Measurements from ENCODE around the gene ALOX5AP.

The ALOX5AP gene

GRCh38 chr13:30770929-30771328 is 35.6 kb downstream of the ALOX5AP start:
- no peak for DNase-seq

GRCh38 chr13:30773561-30773960 is 38.2 kb downstream of the ALOX5AP start:
- DNase-seq = no peak

- DNase-seq = no peak
Observed at GRCh38 chr13:30774214-30774730, 38.9 kb downstream of the ALOX5AP start.

GRCh38 chr13:30776661-30777060 is 41.3 kb downstream of the ALOX5AP start:
- DNase-seq = no peak

- DNase-seq = no peak
Observed at GRCh38 chr13:30779016-30779415, 43.7 kb downstream of the ALOX5AP start.

GRCh38 chr13:30779608-30780007 is 44.3 kb downstream of the ALOX5AP start:
- no peak for DNase-seq

GRCh38 chr13:30780338-30780981 is 45.1 kb downstream of the ALOX5AP start:
- DNase-seq = no peak

- DNase-seq = no peak
Observed at GRCh38 chr13:30785191-30785850, 50.0 kb downstream of the ALOX5AP start.

GRCh38 chr13:30786648-30787047 is 51.3 kb downstream of the ALOX5AP start:
- DNase-seq = no peak

GRCh38 chr13:30787738-30788525 is 52.6 kb downstream of the ALOX5AP start:
- DNase-seq = no peak

- DNase-seq = no peak
Observed at GRCh38 chr13:30789166-30789862, 54.0 kb downstream of the ALOX5AP start.

GRCh38 chr13:30790592-30790991 is 55.2 kb downstream of the ALOX5AP start:
- no peak for DNase-seq

GRCh38 chr13:30791354-30792001 is 56.1 kb downstream of the ALOX5AP start:
- DNase-seq = no peak

GRCh38 chr13:30792285-30793000 is 57.1 kb downstream of the ALOX5AP start:
- no peak for DNase-seq

- DNase-seq = no peak
Observed at GRCh38 chr13:30796132-30796572, 60.8 kb downstream of the ALOX5AP start.

GRCh38 chr13:30796631-30797601 is 61.6 kb downstream of the ALOX5AP start:
- no peak for DNase-seq

GRCh38 chr13:30797847-30798535 is 62.6 kb downstream of the ALOX5AP start:
- no peak for DNase-seq

- no peak for DNase-seq
Observed at GRCh38 chr13:30798776-30799355, 63.5 kb downstream of the ALOX5AP start.

GRCh38 chr13:30799356-30799824 is 64.0 kb downstream of the ALOX5AP start:
- no peak for DNase-seq
